ENCODE measurements around the gene TNF. TPM values are rescaled to one million over a fixed set of nuclear protein-coding genes. Genes with fewer than 3 reads are reported as not detected.
A peak's percentile ranks its signal among the peaks of the same experiment; 100 is the strongest.

The TNF gene
- total RNA-seq, 2 experiments from 2014 or later, result 2.5 to 3.5 TPM

- CTCF ChIA-PET (ENCODE audit: unreplicated experiment), result no interaction called here
- intact Hi-C loops (cut with micrococcal nuclease; ENCODE audit: unreplicated experiment), result loop anchor here (1.0 to 5.0 kb wide), 5 partner anchors 32 to 210 kb away; partner anchors contain the start of gene BAG6
- Histone ChIP-seq H3K9me2 (ENCODE audit: insufficient read depth, low read length) (no peaks in the 10 kb centered on the region), H2AFZ (ENCODE audit: low read length) (peak within 1 kb of the TSS; percentile 23; the same call in 1 of the 2 replicates), H3K27ac (ENCODE audit: low read depth, low read length, poor library complexity, severe bottlenecking) (peak within 1 kb of the TSS; percentile 94), H3K9me3 (ENCODE audit: low read length) (no peaks in the 10 kb centered on the region), H3K4me2 (ENCODE audit: low read length) (peak within 1 kb of the TSS; percentile 99), H3K4me1 (ENCODE audit: insufficient read depth, low read length, poor library complexity, severe bottlenecking) (peaks cover 34% of the 10 kb centered on the region), H3K4me3 (ENCODE audit: low read depth, low read length, poor library complexity, severe bottlenecking) (peak within 1 kb of the TSS; percentile 83), H3K36me3 (ENCODE audit: insufficient read depth, low read length) (peaks cover 49% of the 10 kb centered on the region), H4K20me1 (ENCODE audit: insufficient read depth, low read length) (peaks cover 18% of the 10 kb centered on the region), H3K79me2 (ENCODE audit: insufficient read depth, low read depth, low read length) (peaks cover 45% of the 10 kb centered on the region)
- BruUV-seq (replicated peaks), result no TSS peak
- POLR2A ChIA-PET, result interaction anchor here (0.6 to 1.0 kb wide), 2 partner anchors 31 to 61 kb away, joined by 3 read pairs; partner anchors contain the start of gene BAG6
- TF ChIP-seq EZH2phosphoT487 (IDR thresholded peaks at IDR 0.05; ENCODE audit: borderline replicate concordance, low read depth, low read length), result no peak
- TF ChIP-seq, protein P1, sequence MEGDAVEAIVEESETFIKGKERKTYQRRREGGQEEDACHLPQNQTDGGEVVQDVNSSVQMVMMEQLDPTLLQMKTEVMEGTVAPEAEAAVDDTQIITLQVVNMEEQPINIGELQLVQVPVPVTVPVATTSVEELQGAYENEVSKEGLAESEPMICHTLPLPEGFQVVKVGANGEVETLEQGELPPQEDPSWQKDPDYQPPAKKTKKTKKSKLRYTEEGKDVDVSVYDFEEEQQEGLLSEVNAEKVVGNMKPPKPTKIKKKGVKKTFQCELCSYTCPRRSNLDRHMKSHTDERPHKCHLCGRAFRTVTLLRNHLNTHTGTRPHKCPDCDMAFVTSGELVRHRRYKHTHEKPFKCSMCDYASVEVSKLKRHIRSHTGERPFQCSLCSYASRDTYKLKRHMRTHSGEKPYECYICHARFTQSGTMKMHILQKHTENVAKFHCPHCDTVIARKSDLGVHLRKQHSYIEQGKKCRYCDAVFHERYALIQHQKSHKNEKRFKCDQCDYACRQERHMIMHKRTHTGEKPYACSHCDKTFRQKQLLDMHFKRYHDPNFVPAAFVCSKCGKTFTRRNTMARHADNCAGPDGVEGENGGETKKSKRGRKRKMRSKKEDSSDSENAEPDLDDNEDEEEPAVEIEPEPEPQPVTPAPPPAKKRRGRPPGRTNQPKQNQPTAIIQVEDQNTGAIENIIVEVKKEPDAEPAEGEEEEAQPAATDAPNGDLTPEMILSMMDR (conservative IDR thresholded peaks at IDR 0.05; ENCODE audit: low read length), result no peak
- DNase-seq (ENCODE audit: low spot score), result peak; percentile 79
Observed at GRCh38 chr6:31620586-31621319, 45.4 kb downstream of the TNF start, which contains the start of gene PRRC2A. TSS of gene PRRC2A (plus strand) at chr6:31620715. CDS start at chr6:31622790, 2,075 bp downstream.

GRCh38 chr6:31621320-31621939, 46.1 kb downstream of the TNF start:
- Histone ChIP-seq H3K4me2 (ENCODE audit: low read length) (peak overlapping the region; percentile 99), H2AFZ (ENCODE audit: low read length) (no peak overlapping the region; the same call in 1 of the 2 replicates), H3K36me3 (ENCODE audit: insufficient read depth, low read length) (peaks cover 56% of the 10 kb centered on the region), H4K20me1 (ENCODE audit: insufficient read depth, low read length) (peaks cover 18% of the 10 kb centered on the region), H3K9me3 (ENCODE audit: low read length) (no peaks in the 10 kb centered on the region), H3K9me2 (ENCODE audit: insufficient read depth, low read length) (no peaks in the 10 kb centered on the region), H3K79me2 (ENCODE audit: insufficient read depth, low read depth, low read length) (peaks cover 52% of the 10 kb centered on the region), H3K27ac (ENCODE audit: low read depth, low read length, poor library complexity, severe bottlenecking) (peak overlapping the region; percentile 94), H3K4me3 (ENCODE audit: low read depth, low read length, poor library complexity, severe bottlenecking) (peak overlapping the region; percentile 83), H3K4me1 (ENCODE audit: insufficient read depth, low read length, poor library complexity, severe bottlenecking) (peaks cover 27% of the 10 kb centered on the region)
- POLR2A ChIA-PET, result interaction anchor here (0.6 to 1.2 kb wide), 3 partner anchors 26 to 61 kb away, joined by 3 to 4 read pairs (median 4); no protein-coding TSS in a partner anchor
- BruUV-seq (replicated peaks), result TSS peak; percentile 78
- DNase-seq (ENCODE audit: low spot score), result no peak
- intact Hi-C loops (cut with micrococcal nuclease; ENCODE audit: unreplicated experiment), result loop anchor here (2.0 to 5.0 kb wide), 2 partner anchors 166 to 209 kb away; no protein-coding TSS in a partner anchor
- CTCF ChIA-PET (ENCODE audit: unreplicated experiment), result no interaction called here
- TF ChIP-seq EZH2phosphoT487 (IDR thresholded peaks at IDR 0.05; ENCODE audit: borderline replicate concordance, low read depth, low read length), result no peak
- TF ChIP-seq, protein P1 (conservative IDR thresholded peaks at IDR 0.05; ENCODE audit: low read length), result no peak
